Neutrophil (primary cell): ENCODE data around the gene SMCO3.

ENCODE experiments used
- H3K27ac ChIP-seq: fragments of 200-600 bp; sonication (generic); 2 replicates; pipeline ENCODE4 v1.5.1; 2016; ENCODE audit warnings: mild to moderate bottlenecking, moderate library complexity
- H3K27me3 ChIP-seq: fragments of 200-600 bp; sonication (generic); 2 replicates; pipeline ENCODE4 v1.6.0; 2016; ENCODE audit warnings: mild to moderate bottlenecking
- H3K36me3 ChIP-seq: fragments of 200-600 bp; sonication (generic); 2 replicates; pipeline ENCODE4 v1.5.1; 2017
- H3K4me1 ChIP-seq, 2 experiments: fragments of 200-600 bp in 1 of 2; sonication (generic) in 1 of 2; 1 replicate in 1 of 2; 2 replicates in 1 of 2; pipeline versions ENCODE4 v1.5.1 to v1.6.1; 2013 to 2016; ENCODE audit warnings: low read depth in 1 of 2, low read length in 1 of 2, mild to moderate bottlenecking in 1 of 2, moderate library complexity in 1 of 2; ENCODE audit not compliant: control insufficient read depth in 1 of 2, insufficient read depth in 1 of 2
- H3K4me3 ChIP-seq, 2 experiments: fragments of 200-600 bp in 1 of 2; sonication (generic) in 1 of 2; 1 replicate in 1 of 2; 2 replicates in 1 of 2; pipeline ENCODE4 v1.5.1; 2013 to 2016; ENCODE audit warnings: low read depth in 1 of 2, low read length in 1 of 2, mild to moderate bottlenecking in 1 of 2, moderate library complexity in 1 of 2
- H3K9me3 ChIP-seq: fragments of 200-600 bp; sonication (generic); 2 replicates; pipeline ENCODE4 v1.5.1; 2016
- TF ChIP-seq, protein P1 (sequence below): fragments of 200-600 bp; sonication (generic); IDR thresholded peaks from 2 replicates; pipeline ENCODE4 v1.5.1; 2016; ENCODE audit warnings: antibody characterized with exemption

Gene SMCO3

DNA sequence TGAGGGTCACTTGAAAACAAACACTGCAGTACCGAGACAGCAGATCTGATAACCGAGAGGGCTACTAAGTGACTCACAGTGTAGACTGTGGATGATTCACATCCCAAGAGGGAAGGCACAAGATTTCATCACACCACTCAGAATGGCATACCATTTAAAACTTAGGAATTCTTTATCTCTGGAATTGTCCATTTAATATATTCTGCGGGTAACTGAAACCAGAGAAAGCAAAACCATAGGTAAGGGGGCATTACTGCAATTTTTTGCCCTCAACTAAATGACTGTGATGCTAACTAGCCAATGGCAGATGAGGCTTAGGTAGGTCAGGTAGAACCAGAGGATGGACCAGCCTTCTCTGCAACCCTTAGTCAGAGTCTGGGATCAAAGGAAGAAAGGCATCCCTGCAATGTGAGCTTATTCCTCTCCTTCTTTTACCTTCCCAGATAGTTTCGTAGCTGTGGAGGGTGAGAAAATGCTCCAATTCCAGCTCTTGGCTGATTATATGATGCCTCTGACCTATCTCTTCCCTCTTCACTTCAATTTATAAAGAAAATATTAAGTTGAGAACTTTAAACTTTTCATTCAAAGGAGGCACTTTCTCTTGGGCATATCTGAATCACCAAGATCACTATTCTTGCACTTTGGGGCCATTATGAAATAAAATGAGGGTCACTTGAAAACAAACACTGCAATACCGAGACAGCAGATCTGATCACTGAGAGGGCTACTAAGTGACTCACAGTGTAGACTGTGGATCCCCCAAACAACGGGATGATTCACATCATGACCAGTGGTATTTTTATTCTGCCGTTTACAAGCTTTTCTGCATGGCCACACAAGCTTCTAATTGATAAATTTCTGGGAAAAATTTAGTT, 22.6 kb upstream of the SMCO3 start:
- Histone ChIP-seq H3K4me1 (no peaks in the 10 kb centered on the region), H3K27me3 (peaks cover 64% of the 10 kb centered on the region), H3K27ac (no peak overlapping the region), H3K36me3 (no peaks in the 10 kb centered on the region), H3K9me3 (no peaks in the 10 kb centered on the region), H3K4me3 (no peak overlapping the region)
- TF ChIP-seq, protein P1, sequence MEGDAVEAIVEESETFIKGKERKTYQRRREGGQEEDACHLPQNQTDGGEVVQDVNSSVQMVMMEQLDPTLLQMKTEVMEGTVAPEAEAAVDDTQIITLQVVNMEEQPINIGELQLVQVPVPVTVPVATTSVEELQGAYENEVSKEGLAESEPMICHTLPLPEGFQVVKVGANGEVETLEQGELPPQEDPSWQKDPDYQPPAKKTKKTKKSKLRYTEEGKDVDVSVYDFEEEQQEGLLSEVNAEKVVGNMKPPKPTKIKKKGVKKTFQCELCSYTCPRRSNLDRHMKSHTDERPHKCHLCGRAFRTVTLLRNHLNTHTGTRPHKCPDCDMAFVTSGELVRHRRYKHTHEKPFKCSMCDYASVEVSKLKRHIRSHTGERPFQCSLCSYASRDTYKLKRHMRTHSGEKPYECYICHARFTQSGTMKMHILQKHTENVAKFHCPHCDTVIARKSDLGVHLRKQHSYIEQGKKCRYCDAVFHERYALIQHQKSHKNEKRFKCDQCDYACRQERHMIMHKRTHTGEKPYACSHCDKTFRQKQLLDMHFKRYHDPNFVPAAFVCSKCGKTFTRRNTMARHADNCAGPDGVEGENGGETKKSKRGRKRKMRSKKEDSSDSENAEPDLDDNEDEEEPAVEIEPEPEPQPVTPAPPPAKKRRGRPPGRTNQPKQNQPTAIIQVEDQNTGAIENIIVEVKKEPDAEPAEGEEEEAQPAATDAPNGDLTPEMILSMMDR: no peak

GRCh38 chr12:14834509-14834908, 20.5 kb upstream of the SMCO3 start:
- Histone ChIP-seq H3K4me1 (no peaks in the 10 kb centered on the region), H3K36me3 (no peaks in the 10 kb centered on the region), H3K27ac (no peak overlapping the region), H3K4me3 (no peak overlapping the region), H3K27me3 (peaks cover 62% of the 10 kb centered on the region), H3K9me3 (no peaks in the 10 kb centered on the region)
- TF ChIP-seq, protein P1: no peak

GRCh38 chr12:14833952-14834351, 20.0 kb upstream of the SMCO3 start:
- Histone ChIP-seq H3K4me3 (no peak overlapping the region), H3K9me3 (no peaks in the 10 kb centered on the region), H3K36me3 (no peaks in the 10 kb centered on the region), H3K27me3 (peaks cover 62% of the 10 kb centered on the region), H3K27ac (no peak overlapping the region), H3K4me1 (no peaks in the 10 kb centered on the region)
- TF ChIP-seq, protein P1: no peak

- Histone ChIP-seq H3K27me3 (peaks cover 62% of the 10 kb centered on the region), H3K4me1 (no peaks in the 10 kb centered on the region), H3K27ac (no peak overlapping the region), H3K36me3 (no peaks in the 10 kb centered on the region), H3K4me3 (no peak overlapping the region), H3K9me3 (no peaks in the 10 kb centered on the region)
- TF ChIP-seq, protein P1: no peak
These were observed 19.4 kb upstream of the SMCO3 start for GRCh38 chr12:14833336-14833735.

- H3K4me1 ChIP-seq: no peaks in the 10 kb centered on the region
- peaks cover 37% of the 10 kb centered on the region for H3K27me3 ChIP-seq
- TF ChIP-seq, protein P1: no peak
- no peak overlapping the region for H3K27ac ChIP-seq
- H3K4me3 ChIP-seq: no peak overlapping the region
- no peaks in the 10 kb centered on the region for H3K9me3 ChIP-seq
- no peaks in the 10 kb centered on the region for H3K36me3 ChIP-seq
These were observed 14.9 kb upstream of the SMCO3 start for GRCh38 chr12:14828892-14829291.
